ENCODE measurements around the gene KCNG4. TPM values are rescaled to one million over a fixed set of nuclear protein-coding genes. Genes with fewer than 3 reads are reported as not detected.

KCNG4 gene
- polyA plus RNA-seq, 3 donors, result not detected

- Histone ChIP-seq H3K27me3 (ENCODE audit: control insufficient read depth in 2 of 2, insufficient read depth in 2 of 2, low read length in 2 of 2) (no peaks in the 10 kb centered on the region), H3K4me3 (replicated peaks in 1 of 3; ENCODE audit: low read depth in 2 of 3, low read length in 3 of 3) (no peak overlapping the region), H2AFZ (ENCODE audit: insufficient read depth, low read depth, low read length, poor library complexity, severe bottlenecking) (no peak overlapping the region), H3K27ac (ENCODE audit: low read depth in 1 of 2, low read length in 2 of 2) (no peak overlapping the region), H3K9ac (ENCODE audit: insufficient read depth, low read length, poor library complexity, severe bottlenecking) (no peak overlapping the region), H3K79me2 (ENCODE audit: insufficient read depth, low read length) (no peaks in the 10 kb centered on the region), H3K4me1 (ENCODE audit: control insufficient read depth in 1 of 2, insufficient read depth in 2 of 2, low read length in 2 of 2) (peaks cover 3 to 9% of the 10 kb centered on the region in 2 donors), H4K20me1 (ENCODE audit: insufficient read depth, low read length) (no peaks in the 10 kb centered on the region), H3K36me3 (replicated peaks in 1 of 2; ENCODE audit: control insufficient read depth in 1 of 2, insufficient read depth in 2 of 2, low read length in 2 of 2) (no peaks in the 10 kb centered on the region), H3K4me2 (replicated peaks; ENCODE audit: extremely low read depth, low read length, poor library complexity, severe bottlenecking) (no peak overlapping the region), H3K9me3 (replicated peaks in 1 of 2; ENCODE audit: control insufficient read depth in 1 of 2, insufficient read depth in 1 of 2, low read length in 2 of 2) (no peaks in the 10 kb centered on the region)
- Mint-ChIP-seq H3K27ac (peak overlapping the region in 1 of 7 donors; percentile 20), H3K9me3 (no peaks in the 10 kb centered on the region), H3K27me3 (ENCODE audit: low read depth in 3 of 3) (peaks cover 0 to 14% (median 6%) of the 10 kb centered on the region in 3 donors), H3K4me1 (peaks cover 12% of the 10 kb centered on the region), H3K4me3 (no peak overlapping the region), H3K36me3 (no peaks in the 10 kb centered on the region)
- no peak for TF ChIP-seq CTCF (IDR thresholded peaks at IDR 0.05)
- 100% methylated on average over 4 of the region's 7 CpGs for WGBS (ENCODE audit: insufficient coverage)
- intact Hi-C loops (cut with micrococcal nuclease), result loop anchor here in 1 of 2 donors (10.0 kb wide), 1 partner anchor 49 kb away; the partner anchor contains the start of genes DNAAF1 and HSDL1
- no peak for DNase-seq
These were observed 46.3 kb downstream of the KCNG4 start for GRCh38 chr16:84193480-84193879.

GRCh38 chr16:84191466-84191865, 48.3 kb downstream of the KCNG4 start:
- WGBS (ENCODE audit: insufficient coverage), result 95% methylated on average over 14 of the region's 16 CpGs

More at GRCh38 chr16:84191466-84191865, 48.3 kb downstream of the KCNG4 start:
- no peak overlapping the region for H3K4me2 ChIP-seq (replicated peaks; ENCODE audit: extremely low read depth, low read length, poor library complexity, severe bottlenecking)
- no peaks in the 10 kb centered on the region for H3K36me3 ChIP-seq (replicated peaks in 1 of 2; ENCODE audit: control insufficient read depth in 1 of 2, insufficient read depth in 2 of 2, low read length in 2 of 2)
- peaks cover 13% of the 10 kb centered on the region for H3K4me1 Mint-ChIP-seq
- no peaks in the 10 kb centered on the region for H4K20me1 ChIP-seq (ENCODE audit: insufficient read depth, low read length)
- TF ChIP-seq CTCF (IDR thresholded peaks at IDR 0.05), result no peak
- DNase-seq, result no peak
- no peaks in the 10 kb centered on the region for H3K27me3 ChIP-seq (ENCODE audit: control insufficient read depth in 2 of 2, insufficient read depth in 2 of 2, low read length in 2 of 2)
- H3K27me3 Mint-ChIP-seq (ENCODE audit: low read depth in 3 of 3), result peaks cover 0 to 14% (median 5%) of the 10 kb centered on the region in 3 donors
- intact Hi-C loops (cut with micrococcal nuclease), result loop anchor here in 1 of 2 donors (10.0 kb wide), 1 partner anchor 47 kb away; the partner anchor contains the start of genes DNAAF1 and HSDL1
- H2AFZ ChIP-seq (ENCODE audit: insufficient read depth, low read depth, low read length, poor library complexity, severe bottlenecking), result no peak overlapping the region
- H3K4me3 ChIP-seq (replicated peaks in 1 of 3; ENCODE audit: low read depth in 2 of 3, low read length in 3 of 3), result no peak overlapping the region
- H3K79me2 ChIP-seq (ENCODE audit: insufficient read depth, low read length), result peaks cover 4% of the 10 kb centered on the region
- no peak overlapping the region for H3K27ac ChIP-seq (ENCODE audit: low read depth in 1 of 2, low read length in 2 of 2)
- H3K4me3 Mint-ChIP-seq, result no peak overlapping the region
- no peak overlapping the region for H3K27ac Mint-ChIP-seq
- H3K4me1 ChIP-seq (ENCODE audit: control insufficient read depth in 1 of 2, insufficient read depth in 2 of 2, low read length in 2 of 2), result peaks cover 3 to 9% of the 10 kb centered on the region in 2 donors
- no peak overlapping the region for H3K9ac ChIP-seq (ENCODE audit: insufficient read depth, low read length, poor library complexity, severe bottlenecking)
- no peaks in the 10 kb centered on the region for H3K9me3 Mint-ChIP-seq
- H3K9me3 ChIP-seq (replicated peaks in 1 of 2; ENCODE audit: control insufficient read depth in 1 of 2, insufficient read depth in 1 of 2, low read length in 2 of 2), result no peaks in the 10 kb centered on the region
- no peaks in the 10 kb centered on the region for H3K36me3 Mint-ChIP-seq
